Measurements from ENCODE around the gene CNTNAP1.

DNA sequence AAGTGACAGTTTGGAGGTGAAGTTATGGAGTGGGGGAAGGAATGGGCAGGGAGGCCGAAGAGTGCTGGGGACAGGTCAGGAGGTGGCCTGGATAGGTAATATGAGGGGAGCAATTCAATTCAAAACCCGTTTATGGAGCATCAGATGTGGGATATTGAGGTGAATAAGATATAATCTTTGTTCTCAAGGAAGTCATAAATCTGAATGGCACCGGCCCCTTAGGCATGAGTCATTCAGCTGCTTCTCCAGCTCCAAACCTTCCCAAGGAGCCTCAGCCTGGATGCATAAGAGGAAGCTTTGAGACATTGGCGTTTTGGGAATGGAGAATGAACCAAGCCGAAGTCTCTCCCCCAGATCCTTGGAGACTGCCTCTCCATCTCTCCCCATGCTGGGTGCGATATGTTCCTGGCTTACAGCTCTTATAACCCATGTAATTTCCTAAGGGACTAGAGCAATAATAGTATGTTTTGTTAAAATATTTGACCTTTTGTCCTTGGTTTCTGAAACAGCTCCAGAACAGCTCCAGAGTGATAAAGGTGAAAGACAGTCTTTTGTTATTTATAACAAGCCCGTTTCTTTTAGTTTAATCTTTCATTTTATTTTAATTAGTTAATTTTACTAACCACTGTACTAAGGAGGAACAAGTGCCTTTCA lies 21.5 kb upstream of the CNTNAP1 start:
- TF ChIP-seq TAF1 (IDR thresholded peaks at IDR 0.05; ENCODE audit: low read depth, low read length) (no peak), POLR2AphosphoS5 (IDR thresholded peaks at IDR 0.05; ENCODE audit: low read depth, low read length) (no peak), POLR2A (IDR thresholded peaks at IDR 0.05; ENCODE audit: low read depth, low read length) (no peak)

Data from GM12891 (cell line).